Femur (tissue), 1 donor: ENCODE results near the gene INSL3.

Source experiments
- DNase-seq: peaks from one replicate; pipeline ENCODE4 v3.0.0-alpha.2; 2017

The INSL3 gene, protein sequence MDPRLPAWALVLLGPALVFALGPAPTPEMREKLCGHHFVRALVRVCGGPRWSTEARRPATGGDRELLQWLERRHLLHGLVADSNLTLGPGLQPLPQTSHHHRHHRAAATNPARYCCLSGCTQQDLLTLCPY

DNA sequence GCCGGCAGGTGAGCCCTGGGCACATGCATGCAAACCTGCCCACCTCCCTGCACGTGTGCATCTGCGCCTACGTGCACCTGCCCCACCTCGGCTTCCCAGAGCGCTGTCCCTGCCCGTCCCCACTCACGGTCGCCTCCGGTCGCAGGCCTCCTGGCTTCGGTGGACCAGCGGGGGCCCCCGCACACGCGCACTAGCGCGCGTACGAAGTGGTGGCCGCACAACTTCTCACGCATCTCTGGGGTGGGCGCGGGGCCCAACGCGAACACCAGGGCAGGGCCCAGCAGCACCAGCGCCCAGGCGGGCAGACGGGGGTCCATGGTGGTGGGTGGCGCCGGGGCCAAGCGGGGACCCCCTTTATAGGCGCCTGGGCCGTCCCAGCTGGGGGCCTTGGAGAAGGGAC lies at the start of gene INSL3:
Gene INSL3, minus strand, starts transcription at position 330 of the 400 bp plus-strand sequence. Its CDS starts 13 bp downstream, at position 317.
- DNase-seq, result no peak

DNA sequence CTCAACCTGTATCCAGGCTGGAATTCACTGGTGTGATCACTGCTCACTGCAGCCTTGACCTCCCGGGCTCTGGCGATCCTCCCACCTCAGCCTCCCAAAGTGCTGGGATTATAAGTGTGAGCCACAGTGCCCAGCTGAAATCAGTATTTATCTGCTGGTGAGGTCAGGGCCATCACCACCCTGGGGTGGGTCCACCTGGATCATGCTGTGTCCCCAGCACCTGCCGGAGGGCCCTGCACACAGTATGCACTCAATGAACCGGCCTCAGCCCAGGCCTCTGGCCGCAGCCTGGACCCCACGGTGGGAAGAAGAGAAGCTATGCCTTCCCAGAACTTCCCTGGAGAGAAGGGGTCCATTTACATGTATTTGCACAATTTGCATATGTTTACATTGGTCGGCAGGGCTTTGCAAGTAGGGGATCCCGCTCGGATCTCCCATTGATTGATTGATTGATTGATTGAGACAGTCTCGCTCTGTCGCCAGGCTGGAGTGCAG lies 47.8 kb upstream of the INSL3 start:
- DNase-seq, result no peak

DNA sequence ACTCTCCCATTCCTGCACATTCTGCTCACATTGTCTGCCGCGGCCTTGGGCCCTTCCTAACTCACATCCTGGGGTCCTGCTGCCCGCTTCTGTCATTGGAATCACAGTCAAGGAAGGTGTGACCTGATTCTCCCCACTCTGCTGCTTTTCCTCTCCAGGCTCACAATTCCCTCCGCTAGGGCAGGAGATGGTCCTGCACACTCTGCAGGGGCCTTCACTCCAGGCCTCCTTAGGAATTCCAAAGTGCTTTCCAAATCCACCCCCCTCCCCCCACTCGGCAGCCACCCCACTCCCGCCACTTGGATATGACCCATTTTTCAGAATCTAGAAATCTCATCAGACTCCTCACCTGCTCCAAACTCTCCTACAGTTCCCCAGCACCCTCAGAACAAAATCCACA lies 47.4 kb upstream of the INSL3 start:
- no peak for DNase-seq

DNA sequence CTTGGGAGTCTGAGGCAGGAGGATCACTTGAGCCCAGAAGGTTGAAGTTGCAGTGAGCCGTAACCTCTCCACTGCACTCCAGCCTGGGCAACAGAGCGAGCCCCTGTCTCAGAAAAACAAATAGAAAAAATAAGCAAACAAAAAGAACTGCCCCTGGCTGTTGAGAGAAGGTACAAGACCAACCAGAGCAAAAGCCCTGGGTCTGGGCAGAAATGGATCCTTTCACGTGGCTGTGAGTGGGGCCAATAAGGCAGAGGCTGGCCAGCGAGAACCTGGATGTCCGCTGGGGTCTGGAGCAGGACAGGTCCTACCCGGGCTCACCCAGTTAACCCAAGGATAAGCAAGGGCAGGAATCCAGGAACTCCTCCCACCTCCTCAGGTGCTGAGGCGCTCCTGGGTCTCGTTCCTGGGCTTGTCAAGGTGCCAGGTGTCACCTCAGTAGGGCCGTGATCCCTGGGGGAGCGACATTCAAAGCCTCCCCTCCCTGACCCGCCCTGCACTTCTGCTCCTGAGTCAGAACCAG lies 45.7 kb upstream of the INSL3 start:
- DNase-seq, result no peak

DNA sequence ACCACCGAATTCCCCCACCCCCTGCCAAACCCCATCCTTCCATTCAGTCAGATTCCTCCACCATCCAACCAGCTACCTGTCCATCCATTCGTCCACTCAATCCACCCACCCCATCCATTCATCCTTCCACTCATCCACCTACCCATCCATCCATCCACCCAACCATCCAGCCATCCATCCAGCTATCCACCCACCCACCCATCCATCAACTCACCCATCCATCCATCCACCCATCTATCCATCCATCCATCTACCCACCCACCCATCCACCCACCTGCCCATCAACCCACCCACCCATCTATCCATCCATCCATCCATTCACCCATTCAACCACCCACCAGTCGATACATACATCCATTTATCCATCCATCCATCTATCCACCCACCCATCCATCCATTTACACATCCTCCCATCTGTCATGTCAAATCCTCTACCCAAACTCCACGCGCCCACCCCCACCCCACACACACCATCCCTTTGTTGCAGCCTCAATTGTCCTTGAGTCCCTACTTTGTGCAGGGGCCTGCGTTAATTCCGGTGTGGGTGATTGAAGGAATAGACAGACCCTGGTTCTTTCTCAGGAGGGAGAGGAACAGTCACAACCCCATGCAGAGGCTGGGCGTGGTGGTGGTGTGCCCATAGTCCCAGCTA lies 45.1 kb upstream of the INSL3 start:
- DNase-seq, result no peak

DNA sequence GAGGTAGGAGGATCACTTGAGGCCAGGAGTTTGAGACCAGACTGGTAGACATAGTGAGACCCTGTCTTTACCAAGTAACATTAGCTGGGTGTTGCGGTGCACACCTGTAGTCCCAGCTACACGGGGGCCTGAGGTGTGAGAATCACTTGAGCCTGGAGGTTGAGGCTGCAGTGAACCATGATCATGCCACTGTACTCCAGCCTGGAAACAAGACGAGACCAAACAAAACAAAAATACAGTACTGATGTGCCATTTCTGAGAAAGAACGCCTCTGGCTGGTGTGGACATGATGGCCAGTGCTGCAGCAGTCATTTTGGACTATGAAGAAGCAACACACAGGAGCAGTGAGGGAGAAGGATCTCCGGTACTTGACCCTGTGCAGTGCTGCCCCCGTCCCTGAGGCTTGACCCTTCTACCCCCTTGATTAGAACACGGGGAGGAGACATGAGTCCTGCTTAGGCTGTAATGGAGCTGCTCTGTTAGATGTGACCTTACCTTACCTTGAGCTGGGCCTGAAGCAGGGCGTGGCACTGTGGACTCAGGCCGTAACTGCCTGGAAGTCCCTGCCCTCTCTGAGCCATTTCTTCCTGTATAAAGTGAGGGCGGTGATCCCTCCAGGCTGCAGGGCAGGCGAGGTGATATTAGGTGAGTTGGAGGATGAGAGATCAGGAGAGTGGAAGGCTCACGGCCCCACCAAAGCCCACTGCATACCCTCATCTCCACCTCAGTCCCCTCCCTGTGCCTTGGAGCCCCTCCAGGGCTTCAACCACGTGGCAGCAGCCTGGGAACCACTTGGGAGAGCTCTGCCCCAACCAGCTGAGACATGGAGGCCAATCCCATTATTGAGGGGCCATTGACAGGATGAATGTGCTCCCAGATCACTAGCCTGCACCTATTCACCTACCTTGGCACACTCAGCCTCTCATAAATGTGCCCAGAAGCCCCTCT lies 44.3 kb upstream of the INSL3 start:
- DNase-seq, result no peak

DNA sequence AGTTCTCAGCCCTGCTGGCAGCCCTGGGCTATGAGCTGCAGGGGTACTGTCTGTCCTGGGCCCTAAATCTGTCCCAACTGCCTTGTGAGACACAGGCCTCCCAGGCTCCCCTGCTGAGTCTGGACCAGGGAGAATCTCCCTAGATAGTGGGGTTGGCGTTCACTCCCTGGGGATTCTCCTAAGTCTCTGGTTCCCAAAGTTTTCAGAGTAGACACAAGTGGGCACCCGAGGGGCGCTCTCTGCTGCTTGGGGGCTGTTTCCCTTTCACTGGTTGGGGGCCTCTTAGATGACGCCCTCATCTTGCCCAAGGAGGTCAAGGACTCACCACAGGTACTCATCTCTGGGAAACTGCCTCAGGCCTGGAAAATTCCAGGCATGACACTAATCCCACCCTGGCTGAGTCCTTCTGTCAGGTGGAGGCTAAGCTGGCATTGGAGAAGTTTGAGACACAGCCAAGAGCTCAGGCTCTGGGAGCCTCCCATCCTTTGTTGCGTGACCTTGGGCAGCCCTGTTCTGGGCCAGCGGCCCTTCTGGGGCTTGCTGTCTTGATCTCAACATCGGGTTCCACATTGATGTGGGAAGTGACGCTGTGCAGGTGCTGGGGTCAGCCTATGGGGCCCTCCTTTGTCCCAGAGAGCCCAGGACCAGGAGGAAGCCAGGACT lies 42.3 kb upstream of the INSL3 start:
- no peak for DNase-seq

DNA sequence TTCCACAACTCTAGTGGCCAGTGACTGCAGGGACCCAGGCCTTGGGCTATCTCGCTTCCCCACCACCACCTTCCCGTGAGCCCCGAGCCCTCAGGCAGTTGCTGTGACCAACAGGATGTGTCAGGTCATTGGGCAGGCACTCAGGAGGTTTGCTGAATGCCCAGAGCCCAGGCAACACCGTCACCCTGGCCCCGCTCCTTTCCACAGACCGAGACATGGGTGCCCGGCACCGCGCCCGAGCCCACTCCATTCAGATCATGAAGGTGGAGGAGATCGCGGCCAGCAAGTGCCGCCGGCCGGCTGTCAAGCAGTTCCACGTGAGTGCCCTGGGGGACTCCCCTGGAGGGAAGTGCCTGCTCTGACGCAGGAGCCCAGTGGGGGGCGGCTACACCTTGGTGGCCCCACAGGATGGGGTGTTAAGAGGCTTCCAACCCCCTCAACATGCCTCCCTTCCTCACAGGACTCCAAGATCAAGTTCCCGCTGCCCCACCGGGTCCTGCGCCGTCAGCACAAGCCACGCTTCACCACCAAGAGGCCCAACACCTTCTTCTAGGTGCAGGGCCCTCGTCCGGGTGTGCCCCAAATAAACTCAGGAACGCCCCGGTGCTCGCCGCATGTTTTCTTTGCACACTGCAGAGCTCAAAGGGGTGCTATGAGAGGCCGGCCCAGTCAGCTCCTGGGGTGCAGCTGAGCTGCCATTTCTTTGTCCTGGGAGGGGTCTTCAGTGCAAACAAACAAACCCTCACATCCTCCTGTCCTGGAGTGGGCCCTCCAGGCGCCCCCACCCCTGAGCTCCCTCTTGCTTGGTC lies 41.6 kb upstream of the INSL3 start:
- no peak for DNase-seq

DNA sequence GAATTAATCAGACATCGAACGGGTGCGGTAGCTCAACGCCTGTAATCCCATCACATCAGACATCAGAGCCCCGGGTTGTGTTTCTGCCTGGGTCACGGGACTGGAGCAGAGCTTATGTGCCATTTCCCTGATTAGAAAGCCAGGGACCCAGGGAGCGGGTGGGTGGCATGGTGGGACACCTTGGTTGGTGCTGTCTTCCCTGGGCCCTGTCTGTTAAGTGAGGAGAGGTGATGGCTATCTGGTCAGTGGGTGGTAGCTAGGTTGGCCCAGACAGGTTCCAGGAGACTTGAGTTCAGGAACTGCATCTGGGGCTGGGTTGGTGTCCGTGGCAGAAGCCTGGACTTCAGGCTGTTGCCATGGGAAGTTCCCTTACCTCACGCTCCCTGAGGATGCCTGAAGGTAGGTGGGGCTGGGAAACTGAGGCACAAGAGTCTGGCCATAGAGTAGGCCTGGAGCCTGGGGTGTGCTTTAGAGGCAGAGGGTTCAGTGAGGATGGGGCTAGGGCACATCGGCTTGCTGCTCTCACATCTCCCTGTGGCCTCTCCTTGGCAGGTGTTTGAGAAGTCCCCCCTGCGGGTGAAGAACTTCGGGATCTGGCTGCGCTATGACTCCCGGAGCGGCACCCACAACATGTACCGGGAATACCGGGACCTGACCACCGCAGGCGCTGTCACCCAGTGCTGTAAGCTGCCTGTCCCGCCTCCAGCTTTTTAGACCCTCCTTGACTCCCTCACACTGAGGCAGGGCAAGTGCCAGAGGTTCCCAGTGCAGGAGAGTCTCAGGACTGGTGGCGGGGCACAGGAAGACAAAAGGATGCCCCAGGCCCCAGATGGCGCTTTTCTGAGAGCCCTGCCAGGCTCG lies 40.5 kb upstream of the INSL3 start:
- DNase-seq, result no peak

DNA sequence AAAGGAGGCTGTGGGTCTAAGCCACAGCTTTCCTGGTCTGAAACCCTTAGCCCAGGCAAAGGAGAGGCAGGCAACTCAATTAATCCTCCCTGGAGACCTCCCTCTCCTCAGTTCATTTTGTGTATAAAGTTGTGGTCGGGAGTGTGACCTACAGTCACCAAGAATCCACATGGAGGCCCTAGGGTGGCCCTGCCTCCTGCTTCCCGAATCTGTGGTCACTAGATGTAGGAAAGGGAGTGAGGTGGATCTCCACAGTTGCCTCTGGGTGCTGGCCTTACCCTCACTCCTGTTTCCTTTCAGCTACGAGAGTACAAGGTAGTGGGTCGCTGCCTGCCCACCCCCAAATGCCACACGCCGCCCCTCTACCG lies 39.7 kb upstream of the INSL3 start:
- DNase-seq, result no peak

DNA sequence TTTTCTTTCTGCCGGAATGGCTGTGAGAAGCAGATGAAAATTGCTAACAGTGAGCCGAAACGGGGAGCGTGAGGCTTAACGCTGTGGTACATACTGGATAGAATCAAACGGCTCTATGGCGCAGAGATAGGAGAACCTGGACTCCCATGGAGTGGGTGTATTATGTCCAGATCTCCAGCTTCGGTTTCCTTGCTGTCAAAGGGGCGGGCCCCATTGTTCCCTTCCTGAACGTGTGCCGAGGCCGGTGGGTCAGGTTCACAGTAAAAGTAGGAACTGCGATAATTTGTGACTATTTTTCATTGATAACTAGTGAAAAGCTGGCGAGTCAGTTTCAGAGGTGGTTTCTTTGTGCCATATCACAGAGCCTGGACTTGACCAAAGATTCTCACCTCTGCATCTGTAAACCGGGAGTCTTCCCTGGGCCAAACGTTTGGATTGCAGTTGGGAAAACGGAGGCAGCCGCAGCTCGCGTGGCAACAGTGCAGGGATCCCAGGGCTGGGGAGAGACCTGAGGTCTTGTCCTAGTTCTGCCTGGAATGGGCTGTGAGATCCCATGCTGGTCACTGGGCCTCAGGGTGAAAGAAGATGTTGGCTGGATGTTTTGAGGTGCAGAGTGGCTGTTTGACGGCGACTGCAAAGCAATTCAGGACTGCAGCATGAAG lies 39.1 kb upstream of the INSL3 start:
- no peak for DNase-seq

DNA sequence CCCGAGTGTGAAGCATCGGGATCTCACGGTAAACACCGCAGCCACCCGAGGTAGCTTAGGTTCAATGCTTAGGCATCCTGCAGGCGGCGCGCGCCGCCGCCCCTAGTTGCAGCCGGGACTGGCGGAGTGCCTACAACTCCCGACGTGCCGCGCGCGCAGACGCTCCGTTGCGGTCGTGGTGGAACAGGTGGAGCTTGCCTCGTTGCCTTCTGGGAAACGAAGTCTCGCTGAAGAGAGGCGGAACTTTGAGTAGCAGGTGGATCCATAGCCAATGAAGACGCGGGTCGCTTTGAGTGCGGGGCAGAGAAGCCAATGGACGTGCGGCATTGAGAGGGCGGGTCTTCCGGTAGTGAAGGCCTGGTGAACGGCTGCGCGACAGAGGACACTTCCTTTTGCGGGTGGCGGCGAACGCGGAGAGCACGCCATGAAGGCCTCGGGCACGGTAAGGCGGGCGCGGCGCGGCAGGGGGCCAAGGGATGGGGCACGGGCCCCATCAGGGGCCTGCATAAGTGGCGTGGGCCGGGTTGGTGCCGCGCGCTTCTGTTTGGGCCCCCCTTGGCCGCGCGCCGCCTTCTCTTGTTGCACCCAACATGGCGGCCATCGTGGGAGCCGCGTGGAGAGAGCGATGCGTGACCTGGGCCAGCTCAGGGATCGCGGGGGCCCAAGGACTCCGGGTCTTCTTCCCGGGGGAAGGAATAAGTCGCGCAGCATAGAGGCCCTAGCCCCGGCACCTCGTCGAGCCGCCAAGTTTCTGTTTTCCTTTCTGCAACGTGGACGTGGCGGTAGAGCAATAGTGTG lies 38.4 kb upstream of the INSL3 start, which contains the start of gene RPL18A:
Gene RPL18A, plus strand, starts transcription at position 378 of the 798 bp plus-strand sequence. Its CDS starts 47 bp downstream, at position 425.
- DNase-seq, result peak; percentile 100

DNA sequence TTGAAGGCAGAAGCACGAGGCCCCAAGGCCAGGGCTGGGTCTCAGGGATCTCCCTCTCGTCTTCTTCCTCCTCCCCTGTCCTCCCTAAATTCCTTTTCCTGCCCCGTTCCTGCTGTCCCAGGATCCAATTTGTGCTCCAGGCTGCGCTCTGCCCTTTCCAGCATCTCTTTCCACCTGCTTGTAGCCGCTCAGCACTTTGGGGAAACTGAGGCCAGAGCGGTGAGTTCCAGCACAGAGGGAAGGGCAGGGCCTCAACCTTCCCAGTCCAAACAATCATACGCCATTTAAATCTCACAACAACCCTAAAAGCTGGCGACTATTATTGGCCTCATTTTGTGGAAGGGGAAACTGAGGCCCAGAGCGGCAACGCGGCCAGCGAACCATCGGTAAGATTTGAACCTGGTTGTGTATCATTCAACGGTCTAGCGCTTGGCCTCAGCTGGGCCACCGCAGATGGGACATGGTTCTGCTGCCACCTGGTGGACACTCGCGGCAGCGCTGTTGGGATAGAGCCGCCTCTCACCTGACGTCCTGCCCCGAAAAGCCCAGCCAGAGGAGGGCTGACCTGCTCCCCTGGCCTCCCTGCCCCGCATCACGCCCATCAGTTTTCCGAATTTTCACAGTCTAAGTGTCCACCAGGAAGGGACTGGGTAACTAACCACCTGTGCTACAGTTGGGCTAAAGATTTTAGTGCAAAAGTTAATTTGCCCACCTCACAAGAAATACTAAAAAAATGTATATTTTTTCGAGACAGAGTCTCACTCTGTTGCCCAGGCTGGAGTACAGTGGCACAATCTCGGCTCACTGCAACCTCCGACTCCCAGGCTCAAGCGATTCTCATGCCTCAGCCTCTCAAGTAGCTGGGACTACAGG lies 34.2 kb upstream of the INSL3 start:
- DNase-seq, result peak; percentile 90

DNA sequence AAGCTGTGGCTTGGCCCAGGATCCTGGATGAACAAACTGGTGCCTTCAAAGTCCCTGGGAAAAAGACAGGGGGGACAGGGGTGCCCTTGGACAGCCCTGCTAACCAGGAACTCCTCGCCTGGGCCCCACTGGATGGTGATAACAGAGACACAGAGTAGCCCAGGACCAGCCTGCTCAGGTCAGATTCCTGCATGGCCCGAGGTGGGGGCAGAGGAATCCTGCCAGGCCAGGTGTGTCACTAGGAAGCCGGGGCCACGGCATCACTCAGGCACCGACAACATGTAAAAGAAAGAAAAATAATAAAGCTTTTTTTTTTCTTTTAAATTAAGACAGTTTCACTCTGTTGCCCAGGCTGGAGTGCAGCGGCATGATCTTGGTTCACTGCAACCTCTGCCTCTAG lies 32.7 kb upstream of the INSL3 start:
- DNase-seq, result no peak

DNA sequence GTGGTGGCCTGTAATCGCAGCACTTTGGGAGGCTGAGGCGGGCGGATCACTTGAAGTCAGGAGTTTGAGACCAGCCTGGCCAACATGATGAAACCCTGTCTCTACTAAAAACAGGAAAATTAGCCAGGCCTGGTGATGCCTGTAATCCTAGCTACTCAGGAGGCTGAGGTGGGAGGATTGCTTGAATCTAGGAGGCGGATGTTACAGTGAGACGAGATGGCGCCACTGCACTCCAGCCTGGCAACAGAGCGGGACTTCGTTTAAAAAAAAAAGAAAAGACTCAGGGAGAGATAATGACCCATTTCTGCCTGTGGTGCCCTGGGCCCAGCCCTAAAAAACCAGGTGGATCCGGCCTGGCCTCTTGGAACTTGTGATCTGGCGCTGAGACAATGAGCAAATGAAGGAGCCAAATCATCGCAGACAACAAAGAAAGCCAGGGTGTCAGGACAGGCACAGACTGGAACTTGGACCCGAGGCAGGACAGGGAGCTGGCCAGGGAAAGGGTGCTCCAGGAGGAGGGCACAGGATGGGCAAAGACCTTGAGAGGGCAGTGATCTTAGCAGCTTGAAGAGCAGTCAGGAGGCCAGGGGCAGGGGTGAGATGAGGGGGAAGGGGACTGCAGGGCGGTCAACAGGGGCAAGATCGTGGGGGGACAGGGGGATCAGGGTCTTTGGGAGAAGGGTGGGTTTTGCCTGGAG lies 27.4 kb upstream of the INSL3 start:
- DNase-seq, result no peak

DNA sequence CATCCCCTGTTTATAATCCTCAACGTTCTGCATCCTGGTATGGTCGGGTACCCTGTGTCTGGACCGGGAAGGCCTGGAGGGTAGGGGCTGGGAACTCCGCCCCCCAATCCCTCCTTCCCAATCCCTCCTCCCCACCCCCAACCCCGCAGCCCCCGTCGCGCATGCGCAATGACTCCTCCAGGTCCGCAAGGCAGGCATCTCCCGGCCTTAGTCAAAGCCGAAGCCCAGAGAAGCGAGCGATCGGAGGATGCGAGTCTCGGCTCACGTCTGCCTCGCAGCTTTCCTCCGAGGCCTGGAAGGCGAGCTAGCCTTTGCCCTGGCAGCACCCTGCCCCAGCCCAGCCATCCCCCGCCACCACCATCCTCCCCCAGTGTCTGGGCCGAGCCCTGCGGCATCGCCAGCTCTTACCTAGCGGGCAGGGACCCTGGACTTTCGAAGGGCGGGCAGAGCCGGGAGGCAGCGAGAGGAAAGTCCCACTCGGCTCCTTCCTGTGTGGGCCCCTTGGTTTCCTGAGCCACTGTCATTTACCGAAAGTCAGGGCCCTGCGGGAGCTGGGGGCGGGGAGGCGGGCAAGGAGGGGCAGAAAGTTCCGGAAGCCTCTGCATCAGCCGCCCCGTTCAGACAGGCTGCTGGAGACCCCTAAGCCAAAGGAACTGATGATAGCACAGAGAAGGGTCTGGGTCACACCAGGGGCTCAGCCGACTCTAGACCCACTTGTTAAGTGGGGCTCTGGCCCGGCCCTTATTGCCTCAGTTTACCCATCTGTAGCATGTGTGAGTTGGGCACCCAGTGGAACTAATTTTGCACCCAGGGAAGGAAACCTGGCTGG lies 26.4 kb upstream of the INSL3 start, which contains the start of gene JAK3:
Gene JAK3, minus strand, starts transcription at position 445 of the 829 bp plus-strand sequence. CDS start 3,565 bp downstream, outside the sequence.
- DNase-seq, result peak; percentile 90

DNA sequence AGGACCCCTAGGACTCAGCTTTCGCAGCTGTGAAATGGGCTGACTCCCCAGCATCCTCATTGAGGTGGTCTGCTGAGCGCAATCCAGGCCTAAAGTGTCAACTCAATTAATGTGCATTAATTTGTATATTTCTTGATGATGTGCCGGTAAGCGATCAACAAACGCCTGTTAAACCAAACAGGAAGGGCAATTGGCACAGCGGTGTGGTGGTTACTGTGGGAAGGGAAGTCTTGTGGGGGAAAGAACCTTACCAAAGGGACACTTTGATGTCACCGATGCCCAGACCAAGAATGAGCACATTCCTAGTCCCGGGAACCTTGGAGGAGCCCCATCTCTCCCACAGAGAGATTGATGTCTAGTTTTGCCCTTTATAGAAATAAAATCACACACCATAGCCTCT lies 24.8 kb upstream of the INSL3 start:
- no peak for DNase-seq
